ENCODE measurements around the gene CRYBG2.
A peak's percentile ranks its signal among the peaks of the same experiment; 100 is the strongest.
"Not testable (repeated sequence)": the region's sequence is repeated elsewhere in the genome, so short reads cannot be mapped to it uniquely, and the experiment has no call there.

The CRYBG2 gene

DNA sequence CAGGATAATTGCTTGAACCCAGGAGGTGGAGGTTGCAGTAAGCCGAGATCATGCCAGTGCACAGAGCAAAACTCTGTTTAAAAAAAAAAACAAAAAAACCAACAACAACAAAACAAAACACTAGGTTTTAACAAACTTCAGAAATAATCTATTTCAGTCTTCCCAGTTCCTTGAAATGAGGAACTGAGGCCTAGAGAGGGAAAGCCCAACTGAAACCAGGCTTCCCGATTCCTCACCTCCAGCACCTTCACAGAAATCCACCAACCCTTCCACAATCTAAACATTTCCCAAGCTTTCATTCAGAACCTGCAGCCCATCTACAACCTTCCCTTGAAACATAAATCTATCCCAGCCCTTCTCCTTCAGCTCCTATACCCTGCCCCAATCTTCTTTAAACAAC lies 36.8 kb downstream of the CRYBG2 start:
- no peak for DNase-seq

DNA sequence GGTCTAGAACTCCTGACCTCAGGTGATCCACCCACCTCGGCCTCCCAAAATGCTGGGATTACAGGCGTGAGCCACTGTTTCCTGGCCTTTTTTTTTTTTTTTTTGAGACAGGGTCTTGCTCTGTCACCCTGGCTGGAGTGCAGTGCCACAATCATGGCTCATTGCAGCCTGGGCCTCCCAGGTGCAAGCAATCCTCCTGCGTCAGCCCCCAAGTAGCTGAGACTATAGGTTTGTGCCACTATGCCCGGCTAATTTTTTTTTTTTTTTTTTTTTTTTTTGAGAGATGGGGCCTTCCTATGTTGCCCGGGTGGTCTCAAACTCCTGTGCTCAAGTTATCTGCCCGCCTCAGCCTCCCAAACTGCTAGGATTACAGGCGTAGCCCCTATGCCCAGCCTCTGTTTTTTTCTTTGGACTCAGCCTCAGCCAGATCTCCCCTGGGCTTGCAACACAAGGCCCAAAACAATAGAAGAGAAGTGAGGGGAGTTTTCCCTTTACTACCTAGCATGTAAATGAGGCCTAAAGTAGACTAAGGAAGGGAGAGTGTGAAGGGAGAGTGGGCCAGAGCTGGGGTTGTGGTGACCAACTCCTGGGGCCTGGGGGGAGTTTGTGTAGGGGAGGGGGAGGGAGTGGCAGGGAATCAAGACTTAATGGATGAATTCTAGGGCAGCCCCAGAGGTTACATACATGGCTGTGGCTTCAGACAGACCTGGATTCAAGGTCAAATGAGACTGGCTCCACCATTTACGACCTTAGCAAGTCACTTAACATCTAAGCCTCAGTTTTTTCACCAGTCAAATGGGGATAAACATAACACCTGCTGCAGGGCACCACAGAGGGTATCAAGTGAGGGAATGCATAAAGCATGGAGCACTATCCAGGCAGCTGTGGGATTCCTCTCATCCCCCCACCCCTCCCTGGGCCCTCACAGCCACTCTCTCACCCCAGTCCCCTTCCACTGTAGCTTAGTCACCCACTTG lies 37.8 kb downstream of the CRYBG2 start:
- no peak for DNase-seq

DNA sequence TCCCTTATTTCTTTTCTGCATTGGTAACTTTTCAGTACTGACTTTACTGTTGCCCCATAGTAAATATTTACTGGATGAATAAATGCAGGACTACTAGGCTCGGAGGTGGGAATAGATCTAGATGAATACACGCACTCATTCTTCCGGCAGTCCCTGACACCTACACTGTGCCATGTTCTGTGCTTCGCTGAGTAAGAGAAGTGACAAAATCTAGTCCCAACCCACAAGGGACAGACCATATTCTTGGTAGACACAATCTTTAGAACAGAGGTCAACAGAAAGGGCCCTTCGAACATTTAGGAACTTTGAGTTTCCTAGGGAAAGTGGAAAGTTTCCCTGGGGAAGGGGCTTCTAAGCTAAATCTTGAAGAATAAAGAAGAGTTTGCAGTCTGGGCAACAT lies 39.4 kb downstream of the CRYBG2 start:
- no peak for DNase-seq

DNA sequence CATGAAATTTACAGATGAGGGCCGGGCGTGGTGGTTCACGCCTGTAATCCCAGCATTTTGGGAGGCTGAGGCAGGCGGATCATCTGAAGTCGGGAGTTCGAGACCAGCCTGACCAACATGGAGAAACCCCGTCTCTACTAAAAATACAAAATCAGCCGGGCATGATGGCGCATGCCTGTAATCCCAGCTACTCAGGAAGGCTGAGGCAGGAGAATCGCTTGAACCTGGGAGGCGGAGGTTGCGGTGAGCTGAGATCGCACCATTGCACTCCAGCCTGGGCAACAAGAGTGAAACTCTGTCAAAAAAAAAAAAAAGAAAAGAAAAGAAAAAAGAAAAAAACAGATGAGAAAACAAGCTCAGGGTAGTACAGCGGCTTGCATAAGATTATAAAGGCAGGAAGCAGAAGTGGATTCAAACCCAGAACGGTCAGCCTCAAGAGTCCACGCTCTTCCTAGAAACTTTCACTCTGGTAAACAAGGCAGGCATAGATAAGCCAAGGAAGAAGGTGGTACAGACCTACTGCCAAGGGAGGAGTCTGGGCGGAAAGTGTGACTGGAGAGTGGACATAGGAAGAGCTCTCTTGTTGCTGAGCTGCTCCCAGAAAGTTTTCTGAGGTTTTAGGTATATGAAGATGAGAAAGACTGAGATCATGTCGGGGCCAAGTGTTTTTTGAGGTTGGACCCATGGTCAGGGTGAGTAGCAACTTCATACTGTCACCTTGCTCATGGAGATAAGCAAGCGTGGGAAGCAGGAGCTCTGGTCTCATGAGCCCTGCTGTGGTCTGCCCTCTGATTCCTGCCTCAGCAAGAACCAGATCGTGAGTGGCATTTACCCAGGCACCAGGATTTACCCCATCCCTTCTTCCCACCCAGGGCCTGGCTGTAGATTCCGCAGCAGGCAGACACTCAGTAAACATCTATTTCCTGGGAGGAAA lies 45.7 kb downstream of the CRYBG2 start:
- DNase-seq = not testable (repeated sequence)

DNA sequence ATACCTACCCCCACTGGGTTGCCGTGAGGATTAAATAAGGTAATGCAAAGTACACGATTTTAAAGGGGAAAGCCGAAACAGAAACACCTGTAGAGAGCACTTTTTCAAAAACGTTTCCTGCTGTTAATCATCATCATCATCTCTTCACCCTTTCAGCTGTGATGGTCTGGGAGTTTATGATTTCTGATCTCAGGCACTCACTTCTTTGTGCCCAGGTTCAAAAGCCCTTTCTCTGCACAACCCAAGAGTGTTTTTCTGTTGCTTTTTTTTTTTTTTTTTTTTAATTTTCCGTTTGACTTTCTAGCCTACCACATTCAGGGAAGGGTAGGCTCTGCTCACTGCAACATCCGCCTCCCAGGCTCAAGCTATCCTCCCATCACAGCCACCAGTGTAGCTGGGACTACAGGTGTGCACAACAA lies 46.6 kb downstream of the CRYBG2 start:
- no peak for DNase-seq

DNA sequence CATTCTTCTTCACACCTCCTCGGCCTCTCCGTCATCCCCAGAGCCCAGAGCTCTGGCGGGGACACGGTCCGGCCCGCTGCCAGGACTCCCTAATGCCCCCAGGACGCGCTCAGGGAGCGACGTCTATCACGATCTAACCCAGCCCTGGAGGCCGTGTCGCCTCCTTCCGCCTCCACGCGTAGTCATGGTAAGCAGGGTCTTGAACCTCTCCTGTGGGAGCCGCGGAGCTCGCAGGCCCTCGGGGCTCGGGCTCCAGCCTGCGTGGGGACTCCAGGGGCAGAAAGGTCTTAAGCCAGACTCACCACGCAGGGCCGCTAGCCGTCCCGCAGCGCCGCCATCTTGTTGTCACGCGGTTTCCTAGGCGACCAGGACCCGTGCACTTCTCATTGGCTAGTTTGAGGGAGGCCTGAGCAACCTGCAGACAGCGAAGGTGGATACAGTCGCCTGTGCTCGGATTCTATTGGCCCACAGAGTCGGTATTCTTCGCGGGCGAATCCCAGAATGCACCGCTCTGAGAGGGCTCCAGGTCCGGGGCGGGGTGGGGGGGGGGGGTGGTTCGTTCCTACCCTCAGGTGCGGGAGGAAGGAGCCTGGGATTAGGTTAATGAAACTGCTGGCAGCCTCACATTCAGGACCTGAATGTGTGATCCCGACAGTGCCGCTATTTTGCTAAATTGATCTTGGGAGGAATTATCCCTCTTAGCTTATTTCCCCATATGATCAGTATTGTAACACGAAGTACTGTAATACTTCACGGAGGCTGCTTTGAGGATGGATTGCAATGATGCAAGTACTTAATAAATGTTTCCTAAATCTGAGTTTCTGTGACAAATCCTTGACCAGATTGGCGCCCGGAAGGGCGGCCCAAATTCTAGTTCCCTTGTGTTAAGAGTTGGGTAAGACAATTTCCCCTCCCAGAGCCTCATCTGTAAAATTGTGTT lies 47.4 kb downstream of the CRYBG2 start, which contains the start of gene UBXN11:
Gene UBXN11 (minus strand): TSS at position 347 of the 940 bp plus-strand sequence. CDS start 3,753 bp downstream, outside the sequence.
- DNase-seq = peak; percentile 88

DNA sequence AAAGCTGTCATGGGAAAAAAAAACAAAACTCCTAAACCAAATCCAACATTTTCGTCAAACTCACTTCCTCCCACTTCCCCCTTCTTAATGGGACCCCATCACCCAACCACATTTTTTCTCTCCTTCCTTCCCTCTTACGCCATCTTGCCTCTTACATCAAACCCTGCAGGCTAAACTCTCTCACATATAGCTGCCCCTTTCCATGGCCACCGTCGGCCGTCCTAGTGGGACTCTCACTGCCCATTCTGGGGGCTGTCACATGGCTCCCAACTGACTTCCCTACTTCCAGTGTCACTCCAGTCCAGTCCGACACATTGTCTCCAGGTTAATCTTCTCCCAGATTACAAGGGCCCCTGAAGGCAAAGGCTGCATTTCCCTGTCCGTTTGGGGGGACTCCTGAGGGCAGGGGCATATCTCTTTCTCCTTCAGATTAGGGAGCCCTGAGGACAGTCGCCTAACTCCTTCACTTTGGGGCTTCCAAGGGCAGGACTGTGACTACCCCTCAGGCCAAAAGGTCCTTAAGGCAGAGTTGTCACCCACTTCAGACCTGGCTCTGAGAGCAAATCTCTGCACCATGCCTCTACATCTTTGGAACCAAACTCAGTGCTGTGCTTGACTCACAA lies 48.2 kb downstream of the CRYBG2 start:
- no peak for DNase-seq

DNA sequence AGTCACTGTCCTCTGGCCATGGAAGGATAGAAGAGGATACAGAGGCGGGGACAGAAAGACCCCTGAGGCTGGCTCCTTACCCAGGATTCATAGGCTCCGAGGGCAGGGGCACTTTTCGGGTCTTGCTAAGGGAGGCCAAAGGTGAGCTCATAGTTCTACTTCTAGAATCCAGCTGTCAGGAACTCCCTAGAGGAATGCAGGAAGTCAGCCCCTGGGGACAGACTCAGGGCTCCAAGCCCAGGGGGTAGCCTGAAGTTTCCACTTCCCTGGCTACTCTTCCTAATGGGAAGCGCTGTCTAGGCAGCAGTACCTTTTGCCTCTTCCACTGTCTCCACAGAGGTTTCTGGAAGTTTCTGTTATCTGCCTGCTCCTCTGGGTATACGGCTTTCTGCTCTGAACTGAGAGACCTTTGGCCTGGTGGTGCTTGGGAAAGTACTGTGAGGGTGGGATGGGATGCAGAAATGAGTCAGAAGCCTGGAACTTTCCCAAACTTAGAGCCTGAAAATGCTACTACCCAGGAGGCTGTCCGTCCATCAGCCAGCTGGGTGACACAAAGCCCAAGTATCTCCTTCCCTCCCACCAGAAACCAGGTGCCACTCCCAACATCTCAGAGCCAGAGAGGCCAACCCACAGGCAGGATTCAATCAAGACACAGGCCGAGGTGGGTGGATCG lies 51.1 kb downstream of the CRYBG2 start:
- DNase-seq = no peak

DNA sequence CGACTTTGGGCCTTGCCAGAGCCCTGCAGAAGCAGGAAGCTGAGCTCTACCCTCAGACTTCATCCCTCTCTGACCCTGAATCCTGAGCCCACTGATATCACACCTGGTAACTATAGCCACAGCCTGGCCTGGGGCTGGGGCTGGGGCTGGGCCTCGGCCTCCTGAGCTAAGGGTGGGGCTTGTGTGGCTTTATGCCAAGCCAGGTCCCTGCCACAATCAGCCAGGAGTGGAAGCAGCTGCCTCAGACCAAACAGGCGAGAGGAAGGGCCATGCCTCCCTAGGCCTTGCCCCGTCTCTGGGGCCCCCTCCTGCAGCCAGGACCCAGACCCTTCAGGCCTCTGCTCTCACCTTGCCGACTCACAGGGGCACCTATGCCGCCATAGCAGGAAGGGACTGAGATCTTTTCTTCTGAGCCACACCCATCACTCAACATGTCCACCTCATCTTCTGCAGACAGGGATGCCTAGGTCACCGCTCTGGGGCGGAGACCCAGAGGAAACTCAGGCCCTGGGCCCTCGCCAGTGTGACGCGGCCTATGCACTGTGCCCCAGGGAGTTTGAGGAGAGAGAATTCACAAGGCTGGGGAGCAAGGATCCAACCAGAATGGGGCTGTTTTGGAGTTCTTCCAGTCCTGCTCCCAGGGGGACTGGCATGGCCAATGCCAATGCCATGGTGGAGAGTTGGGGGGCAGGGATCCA lies 53.2 kb downstream of the CRYBG2 start:
- no peak for DNase-seq

DNA sequence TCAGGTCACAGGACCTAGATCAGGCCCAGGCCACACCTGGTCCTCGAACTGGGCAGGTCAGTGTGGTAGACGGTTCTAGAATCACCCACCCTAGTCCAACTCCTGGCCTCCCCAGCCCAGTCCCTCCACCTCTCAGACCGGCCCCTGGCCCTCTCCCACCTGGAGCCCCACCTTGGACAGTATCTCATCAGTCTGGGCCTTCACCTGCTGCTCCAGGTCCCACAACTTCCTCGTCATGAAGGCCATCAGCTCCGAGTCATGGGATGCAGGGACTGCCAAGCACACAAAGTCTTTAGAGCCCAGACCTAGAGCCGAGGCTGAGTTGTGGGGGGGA lies 56.2 kb downstream of the CRYBG2 start:
- no peak for DNase-seq

DNA sequence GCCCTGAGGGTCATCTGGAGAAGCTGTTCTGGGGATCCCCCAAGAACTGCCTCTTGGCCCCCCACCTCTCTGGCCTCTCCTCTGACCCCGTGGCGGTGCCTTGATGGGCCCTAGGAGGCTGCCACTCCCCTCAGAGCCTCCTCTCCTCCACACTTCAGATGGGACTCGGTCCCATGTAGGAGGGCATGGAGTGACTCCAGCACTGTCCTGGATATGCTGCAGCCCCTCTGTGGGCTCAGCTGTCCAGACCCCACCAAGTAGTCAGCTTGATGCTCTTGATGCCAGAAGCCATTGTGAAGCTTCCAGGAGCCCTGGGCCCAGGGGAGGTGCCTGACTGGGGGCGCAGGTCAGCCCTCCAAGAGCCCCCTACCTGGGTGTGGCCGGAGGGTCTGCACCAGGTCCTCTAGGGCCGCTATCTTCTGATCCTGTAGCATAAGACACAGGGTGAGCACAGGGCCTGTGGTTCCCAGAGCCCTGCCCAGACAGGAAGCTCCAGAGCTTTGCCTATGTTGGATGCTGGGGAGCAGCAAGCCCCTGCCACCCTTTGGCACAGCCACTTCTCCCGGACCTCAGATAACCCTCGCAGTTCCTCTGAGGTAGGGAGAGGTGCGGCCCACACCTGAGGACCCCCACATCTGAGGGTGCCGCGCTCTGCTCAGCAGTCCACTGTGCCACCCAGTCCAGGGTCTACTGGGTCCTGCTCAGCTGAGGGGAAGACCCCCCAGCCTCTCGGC lies 56.7 kb downstream of the CRYBG2 start:
- DNase-seq = no peak

DNA sequence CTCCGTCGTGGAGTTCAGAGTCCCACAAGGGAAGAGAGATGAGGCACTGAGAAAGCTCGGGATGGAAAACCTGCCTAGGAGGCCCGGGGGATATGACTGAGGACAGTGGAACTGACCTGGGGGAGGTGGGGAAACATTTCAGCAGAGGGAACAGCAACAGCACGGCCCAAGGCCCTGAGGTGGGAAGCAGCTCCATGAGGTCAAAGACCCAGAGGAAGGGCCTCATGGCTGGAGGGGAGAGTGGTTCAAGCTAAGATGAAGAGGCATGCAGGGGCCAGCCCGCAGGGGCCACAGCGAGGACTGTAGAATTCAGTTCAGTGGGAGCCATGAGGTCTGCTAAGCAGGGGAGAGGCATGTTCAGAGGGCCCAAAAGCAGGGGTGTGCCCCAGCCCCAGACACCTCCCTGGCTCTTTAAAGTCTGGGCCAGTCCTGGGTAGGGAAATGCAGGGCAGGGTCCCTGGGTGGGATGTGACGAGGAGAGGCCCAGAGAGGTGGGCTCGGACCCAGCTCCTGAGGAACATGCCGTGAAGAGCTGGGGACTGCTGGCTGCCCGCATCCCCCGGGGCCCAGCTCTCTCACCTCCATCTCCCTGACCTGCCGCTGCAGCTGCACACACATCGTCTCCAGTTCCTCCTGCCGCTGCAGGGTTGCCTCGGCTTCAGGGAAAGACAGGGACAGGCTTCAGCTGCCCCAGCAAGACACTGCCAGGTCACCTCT lies 57.4 kb downstream of the CRYBG2 start:
- no peak for DNase-seq

DNA sequence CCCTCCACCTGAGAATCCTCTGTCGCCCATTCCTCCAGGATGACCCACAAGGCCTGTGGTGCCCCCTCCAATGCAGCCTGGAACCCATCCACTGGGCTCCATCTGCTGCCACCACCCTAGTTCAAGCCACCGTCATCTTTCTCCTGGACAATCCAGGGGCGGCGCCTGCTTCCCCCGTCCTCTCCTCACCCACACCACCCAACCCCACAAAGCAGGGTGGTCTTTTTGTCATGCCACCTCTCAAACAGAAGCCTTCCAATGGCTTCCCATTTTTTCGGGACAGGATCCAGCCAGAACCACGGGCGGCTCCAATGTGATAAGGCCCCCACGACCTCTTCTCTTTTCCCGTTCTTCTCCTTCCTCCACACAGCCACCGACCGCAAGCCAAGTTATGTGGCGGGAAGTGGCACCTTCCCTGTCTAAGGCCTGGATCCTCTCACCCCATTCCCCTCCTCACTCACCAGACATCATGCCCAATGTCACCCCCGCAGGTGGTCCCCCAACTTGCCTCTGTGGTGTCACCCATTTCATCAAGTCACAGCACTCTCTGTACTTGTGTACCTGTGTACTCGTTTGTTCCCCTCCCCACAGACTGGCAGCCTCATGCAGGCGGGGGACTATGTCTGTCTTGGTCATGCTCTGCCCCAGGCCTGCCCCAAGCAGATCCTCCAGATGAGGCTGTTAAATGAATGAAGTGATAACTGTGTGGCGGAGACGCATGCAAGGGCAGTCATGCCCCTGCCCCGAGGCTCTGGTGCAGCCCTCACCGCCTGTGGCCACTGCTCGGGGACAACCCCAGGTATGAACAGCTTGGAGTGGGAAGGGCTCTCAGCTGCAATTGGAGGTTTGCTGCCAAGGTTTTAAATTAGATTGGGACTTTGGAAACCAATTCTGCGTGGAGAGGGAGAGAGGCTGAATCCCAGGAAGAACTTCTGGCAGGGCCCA lies 58.5 kb downstream of the CRYBG2 start:
- no peak for DNase-seq

DNA sequence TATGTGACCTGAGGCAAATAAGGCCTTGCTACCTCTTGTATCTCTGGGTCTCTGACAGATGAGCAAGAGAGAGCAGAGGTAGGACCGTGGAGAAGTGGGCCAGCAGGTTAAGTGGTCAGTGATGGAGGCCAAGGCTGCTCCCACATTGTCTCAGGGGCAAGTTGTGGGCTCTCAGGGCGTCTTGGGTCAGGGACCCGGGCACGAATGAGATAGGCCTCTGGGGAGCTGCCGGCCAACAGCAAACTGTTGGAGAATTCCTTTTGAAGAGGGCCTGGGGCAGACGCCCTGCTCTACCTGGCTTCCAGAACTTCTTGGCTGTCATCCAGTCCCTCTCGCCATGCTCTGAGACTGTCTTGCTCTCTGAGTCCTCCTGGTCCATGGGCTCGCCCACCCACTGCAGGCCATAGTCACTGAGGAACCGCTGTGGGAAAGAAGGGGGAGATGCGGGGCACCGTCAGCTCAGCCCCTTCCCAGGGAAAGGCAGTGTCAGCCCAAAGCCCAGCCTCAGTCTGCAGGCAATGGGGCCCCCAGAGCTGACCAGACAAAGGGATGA lies 59.9 kb downstream of the CRYBG2 start:
- DNase-seq = no peak

DNA sequence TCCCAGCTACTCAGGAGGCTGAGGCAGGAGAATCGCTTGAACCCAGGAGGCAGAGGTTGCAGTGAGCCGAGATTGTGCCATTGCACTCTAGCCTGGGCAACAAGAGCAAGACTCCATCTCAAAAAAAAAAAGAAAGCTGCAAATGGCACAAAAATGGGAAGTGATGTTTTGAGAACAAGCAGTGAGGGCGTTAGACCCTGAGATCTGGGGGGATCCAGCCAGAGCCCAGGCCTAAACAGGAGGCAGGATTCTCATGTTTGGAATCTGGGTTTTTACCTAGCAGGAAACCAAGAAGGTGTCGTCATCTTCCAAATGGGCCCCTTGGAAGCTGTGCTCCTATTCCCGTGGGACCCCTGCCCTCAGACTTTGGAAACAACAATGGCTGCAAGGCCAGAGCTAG lies 61.2 kb downstream of the CRYBG2 start:
- DNase-seq = not testable (repeated sequence)

DNA sequence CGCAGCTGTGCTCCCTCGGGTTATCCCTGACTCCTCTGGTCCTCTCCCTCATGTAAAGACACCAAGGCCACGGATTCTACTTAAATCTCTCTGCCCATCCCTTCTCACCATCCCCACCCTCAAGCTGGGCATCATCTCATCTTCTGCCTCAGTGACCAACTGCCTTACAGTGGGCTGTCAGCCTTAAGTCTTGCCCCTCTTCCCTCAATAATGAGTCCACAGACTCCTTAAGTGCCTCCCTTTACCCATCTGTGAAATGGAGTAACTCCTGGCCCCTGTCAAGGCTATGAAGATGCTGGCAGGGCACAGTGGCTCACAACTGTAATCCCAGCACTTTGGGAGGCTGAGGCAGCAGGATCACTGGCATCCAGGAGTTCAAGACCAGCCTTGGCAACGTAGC lies 62.0 kb downstream of the CRYBG2 start:
- DNase-seq = no peak

DNA sequence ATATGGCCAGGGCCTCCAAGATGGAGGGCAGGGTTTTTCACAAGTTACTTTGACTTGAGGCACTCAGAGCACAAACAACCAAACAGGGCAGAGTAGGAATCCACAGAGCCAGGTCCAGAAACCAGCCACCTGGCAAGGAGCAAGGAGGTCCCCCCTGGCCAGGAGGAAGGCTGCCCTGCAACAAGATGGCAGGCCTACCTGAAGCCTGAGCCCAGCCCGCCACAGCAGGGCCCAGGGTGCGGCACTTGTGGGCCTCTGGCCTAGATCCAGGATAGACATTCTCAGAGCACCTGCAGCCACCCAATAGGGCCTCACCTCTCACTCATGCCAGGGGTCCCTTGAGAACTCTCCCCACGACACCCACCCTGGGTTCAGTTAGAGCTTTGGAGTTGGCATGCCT lies 62.5 kb downstream of the CRYBG2 start:
- no peak for DNase-seq

DNA sequence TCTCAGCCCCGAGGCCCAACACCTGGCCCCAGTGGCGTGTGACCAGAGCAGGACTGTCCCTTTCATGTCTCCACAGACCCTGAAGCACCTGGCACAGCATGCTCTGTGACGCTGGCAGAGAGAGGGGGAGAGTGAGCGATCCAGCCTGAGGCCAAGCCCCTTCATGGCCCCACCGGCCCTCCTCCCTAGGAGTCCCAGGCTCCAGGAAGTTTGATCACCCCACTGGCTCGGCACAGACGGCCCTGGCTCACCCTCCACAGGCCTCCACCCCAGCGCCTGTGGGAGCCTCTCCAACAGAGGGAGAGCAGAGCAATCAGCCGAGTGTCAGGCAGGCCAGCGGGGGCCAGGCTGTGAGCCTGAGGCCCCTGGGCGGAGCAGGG lies 63.1 kb downstream of the CRYBG2 start:
- DNase-seq = no peak
